ENCODE measurements around the gene AEBP2.

DNA sequence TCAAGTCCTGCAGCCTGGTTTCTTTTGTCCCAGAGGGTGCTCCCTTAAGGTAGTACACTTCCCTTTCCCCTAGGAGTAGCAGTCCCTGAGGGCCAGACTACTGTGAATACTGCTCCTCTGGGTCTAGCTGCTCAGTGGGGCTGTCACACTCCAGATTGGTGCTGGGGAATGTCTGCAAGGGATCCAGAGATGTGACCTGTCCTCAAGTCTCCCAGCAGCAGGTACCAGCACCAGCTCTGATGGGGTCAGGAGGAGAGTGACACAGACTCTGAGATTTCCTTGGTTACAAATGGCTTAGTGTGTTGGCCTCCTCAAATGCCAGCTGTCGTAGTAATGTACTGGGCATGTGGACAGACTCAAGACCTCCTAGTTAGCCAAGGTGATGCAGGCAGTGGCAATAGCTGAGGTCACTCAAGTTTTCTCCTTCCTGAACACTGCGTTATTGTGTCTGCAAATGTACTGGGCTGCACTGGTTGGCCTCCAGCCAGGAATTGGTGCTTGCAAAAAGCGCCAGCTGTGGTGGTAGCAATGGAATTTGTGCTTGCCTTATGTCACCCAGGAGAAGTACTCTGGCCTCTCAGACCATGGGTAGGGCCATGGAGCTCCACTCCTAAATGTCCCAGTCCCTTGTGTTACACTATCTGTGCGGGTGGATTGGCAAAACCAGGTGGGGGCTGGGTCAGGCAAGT, 36.4 kb upstream of the AEBP2 start:
- TF ChIP-seq CTCF (IDR thresholded peaks at IDR 0.05) (no peak), ZFX (IDR thresholded peaks at IDR 0.05; ENCODE audit: borderline replicate concordance) (no peak)
